ENCODE measurements around the gene SSTR3.
A peak's percentile ranks its signal among the peaks of the same experiment; 100 is the strongest.
"Not testable (repeated sequence)": the region's sequence is repeated elsewhere in the genome, so short reads cannot be mapped to it uniquely, and the experiment has no call there.

The SSTR3 gene

DNA sequence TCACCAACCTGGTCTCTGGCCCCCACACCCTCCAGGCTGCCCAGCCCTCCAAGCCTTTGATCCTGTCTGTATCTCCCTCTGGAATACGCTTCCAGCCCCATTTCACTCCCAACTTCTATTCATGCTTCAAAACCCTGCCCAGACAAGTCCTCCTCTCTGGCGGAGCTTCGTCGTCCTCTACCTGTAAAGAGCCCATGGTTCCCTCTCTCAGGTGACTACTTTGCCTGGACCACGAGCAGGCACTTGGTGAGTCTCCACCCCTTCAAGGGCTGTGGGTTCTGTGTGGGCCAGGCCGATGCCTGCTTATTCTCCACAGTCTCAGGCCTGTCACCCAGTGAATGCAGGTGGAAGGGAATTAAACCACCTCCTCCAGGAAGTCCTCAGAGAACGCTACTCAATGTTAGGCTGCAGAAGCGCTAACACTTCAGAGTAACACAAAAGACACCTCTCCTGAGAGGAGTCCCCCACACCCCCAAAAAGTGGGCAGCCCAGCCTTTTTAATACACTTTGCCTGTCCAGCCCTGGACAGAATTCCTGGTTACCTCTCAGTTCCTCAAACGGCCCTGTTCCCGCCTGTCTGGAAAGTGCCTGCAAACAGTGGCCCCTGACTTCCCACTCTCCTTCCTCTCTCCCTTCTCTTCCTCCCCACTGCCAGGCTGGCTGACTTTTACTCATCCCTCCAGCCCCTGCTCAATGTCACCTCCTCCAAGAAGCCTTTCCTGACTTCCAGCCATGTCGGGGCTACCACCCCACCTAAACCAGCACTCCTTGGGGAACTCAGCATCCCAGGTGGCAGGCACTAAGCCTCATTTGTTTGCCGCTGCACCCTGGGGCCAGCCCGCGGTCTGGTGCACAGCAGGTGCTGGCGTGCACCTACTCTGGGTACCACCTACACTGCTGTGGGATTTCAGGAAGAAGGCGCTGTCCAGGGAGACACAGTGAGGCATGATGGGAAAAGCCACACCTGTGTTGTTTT, 22.7 kb upstream of the SSTR3 start:
- TF ChIP-seq, protein P1, sequence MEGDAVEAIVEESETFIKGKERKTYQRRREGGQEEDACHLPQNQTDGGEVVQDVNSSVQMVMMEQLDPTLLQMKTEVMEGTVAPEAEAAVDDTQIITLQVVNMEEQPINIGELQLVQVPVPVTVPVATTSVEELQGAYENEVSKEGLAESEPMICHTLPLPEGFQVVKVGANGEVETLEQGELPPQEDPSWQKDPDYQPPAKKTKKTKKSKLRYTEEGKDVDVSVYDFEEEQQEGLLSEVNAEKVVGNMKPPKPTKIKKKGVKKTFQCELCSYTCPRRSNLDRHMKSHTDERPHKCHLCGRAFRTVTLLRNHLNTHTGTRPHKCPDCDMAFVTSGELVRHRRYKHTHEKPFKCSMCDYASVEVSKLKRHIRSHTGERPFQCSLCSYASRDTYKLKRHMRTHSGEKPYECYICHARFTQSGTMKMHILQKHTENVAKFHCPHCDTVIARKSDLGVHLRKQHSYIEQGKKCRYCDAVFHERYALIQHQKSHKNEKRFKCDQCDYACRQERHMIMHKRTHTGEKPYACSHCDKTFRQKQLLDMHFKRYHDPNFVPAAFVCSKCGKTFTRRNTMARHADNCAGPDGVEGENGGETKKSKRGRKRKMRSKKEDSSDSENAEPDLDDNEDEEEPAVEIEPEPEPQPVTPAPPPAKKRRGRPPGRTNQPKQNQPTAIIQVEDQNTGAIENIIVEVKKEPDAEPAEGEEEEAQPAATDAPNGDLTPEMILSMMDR (IDR thresholded peaks at IDR 0.05; ENCODE audit: unreplicated experiment in 3 of 3) = no peak
- H3K4me3 Mint-ChIP-seq = no peak overlapping the region
- H3K27ac Mint-ChIP-seq = peak overlapping the region in 1 of 3 experiments; percentile 21
- no peaks in the 10 kb centered on the region for H3K9me3 Mint-ChIP-seq
- no peaks in the 10 kb centered on the region for H3K36me3 Mint-ChIP-seq (ENCODE audit: low read depth)
- H3K4me1 Mint-ChIP-seq = no peaks in the 10 kb centered on the region
- peaks cover 32% of the 10 kb centered on the region for H3K27me3 Mint-ChIP-seq (ENCODE audit: low read depth)

DNA sequence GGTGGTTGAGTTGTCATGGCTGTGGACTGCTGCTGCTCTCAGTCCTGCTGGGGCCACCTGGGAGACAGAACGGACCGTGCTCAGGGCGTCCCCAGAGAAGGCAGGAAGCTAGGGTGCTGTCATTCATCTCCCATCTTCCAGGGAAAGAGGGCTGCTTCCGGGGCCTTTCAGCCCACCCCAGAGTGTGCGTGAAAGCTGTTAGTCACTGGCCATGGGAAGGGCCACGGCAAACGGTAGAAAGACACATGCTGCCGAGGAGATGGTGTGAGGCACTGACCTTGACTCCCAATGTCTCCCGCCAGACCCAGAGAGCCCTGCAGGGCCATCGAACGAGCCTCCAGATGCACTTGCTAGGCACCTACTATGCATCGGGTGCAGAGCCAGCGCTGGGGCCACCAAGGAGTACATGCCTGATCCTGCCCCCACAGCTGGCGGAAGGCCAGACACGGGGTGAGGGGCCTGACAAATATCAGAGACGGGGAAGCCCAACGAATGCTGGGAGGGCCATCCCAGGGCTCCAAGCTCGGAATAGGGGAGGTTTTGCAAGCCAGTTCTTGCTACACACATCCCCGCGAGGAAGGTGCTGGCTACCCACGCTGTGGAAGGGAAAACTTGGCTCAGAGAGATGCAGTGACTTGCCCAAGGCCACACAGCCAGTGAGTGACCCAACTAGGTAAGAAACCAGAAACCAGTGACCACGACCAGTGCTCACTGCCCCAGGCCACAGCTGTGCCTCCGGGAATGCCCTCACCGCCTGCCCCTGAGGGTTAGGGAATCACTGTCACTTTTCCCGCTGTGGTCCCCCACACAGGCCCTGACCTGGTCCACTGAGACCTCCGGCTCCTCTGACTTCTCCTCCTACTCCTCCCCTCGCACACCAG, 21.7 kb upstream of the SSTR3 start:
- no peaks in the 10 kb centered on the region for H3K36me3 Mint-ChIP-seq (ENCODE audit: low read depth)
- no peak overlapping the region for H3K4me3 Mint-ChIP-seq
- TF ChIP-seq, protein P1 (IDR thresholded peaks at IDR 0.05; ENCODE audit: unreplicated experiment in 3 of 3) = no peak
- H3K9me3 Mint-ChIP-seq = no peaks in the 10 kb centered on the region
- H3K4me1 Mint-ChIP-seq = peaks cover 5% of the 10 kb centered on the region
- peak overlapping the region in 1 of 3 experiments; percentile 21 for H3K27ac Mint-ChIP-seq
- H3K27me3 Mint-ChIP-seq (ENCODE audit: low read depth) = peaks cover 36% of the 10 kb centered on the region

GRCh38 chr22:37233371-37233750, 21.1 kb upstream of the SSTR3 start:
- not testable (repeated sequence) for H3K4me1 Mint-ChIP-seq; H3K27ac Mint-ChIP-seq; H3K36me3 Mint-ChIP-seq (ENCODE audit: low read depth); H3K4me3 Mint-ChIP-seq; H3K9me3 Mint-ChIP-seq
- H3K27me3 Mint-ChIP-seq (ENCODE audit: low read depth) = peaks cover 36% of the 10 kb centered on the region

- TF ChIP-seq, protein P1 (IDR thresholded peaks at IDR 0.05; ENCODE audit: unreplicated experiment in 3 of 3) = no peak
- no peaks in the 10 kb centered on the region for H3K36me3 Mint-ChIP-seq (ENCODE audit: low read depth)
- no peak overlapping the region for H3K27ac Mint-ChIP-seq
- H3K4me1 Mint-ChIP-seq = peaks cover 10% of the 10 kb centered on the region
- no peak overlapping the region for H3K4me3 Mint-ChIP-seq
- H3K9me3 Mint-ChIP-seq = no peaks in the 10 kb centered on the region
- H3K27me3 Mint-ChIP-seq (ENCODE audit: low read depth) = peaks cover 28% of the 10 kb centered on the region
Measured at GRCh38 chr22:37232140-37232998, 20.1 kb upstream of the SSTR3 start.

GRCh38 chr22:37231406-37232139, 19.3 kb upstream of the SSTR3 start:
- Mint-ChIP-seq H3K9me3 (no peaks in the 10 kb centered on the region), H3K27ac (no peak overlapping the region), H3K27me3 (ENCODE audit: low read depth) (peaks cover 26% of the 10 kb centered on the region), H3K4me1 (peaks cover 10% of the 10 kb centered on the region), H3K4me3 (no peak overlapping the region), H3K36me3 (ENCODE audit: low read depth) (no peaks in the 10 kb centered on the region)
- TF ChIP-seq, protein P1 (IDR thresholded peaks at IDR 0.05; ENCODE audit: unreplicated experiment in 3 of 3) = no peak

Measured in nephron (organoid).